T-helper 2 cell treated with Interferon-gamma antibody and Interleukin-4, amounts not matched to agents 100 ng/mL and 5 ng/mL, for 36 hours (primary cell): Measurements from ENCODE around the gene SESN1. TPM values are rescaled to one million over a fixed set of nuclear protein-coding genes. Genes with fewer than 3 reads are reported as not detected.

Source experiments
- intact Hi-C: fragments of 100-400 bp; cut with micrococcal nuclease; formaldehyde crosslinking; loops from one replicate; pipeline ENCODE4 v1.15.1; 2023
- total RNA-seq: library from RNA; stranded (reverse); gene quantifications from 2 replicates; pipeline ENCODE4 v1.2.3, GENCODE V29; 2022

The SESN1 gene
- total RNA-seq, 1 donor from 2014 or later = 14.4 TPM

DNA sequence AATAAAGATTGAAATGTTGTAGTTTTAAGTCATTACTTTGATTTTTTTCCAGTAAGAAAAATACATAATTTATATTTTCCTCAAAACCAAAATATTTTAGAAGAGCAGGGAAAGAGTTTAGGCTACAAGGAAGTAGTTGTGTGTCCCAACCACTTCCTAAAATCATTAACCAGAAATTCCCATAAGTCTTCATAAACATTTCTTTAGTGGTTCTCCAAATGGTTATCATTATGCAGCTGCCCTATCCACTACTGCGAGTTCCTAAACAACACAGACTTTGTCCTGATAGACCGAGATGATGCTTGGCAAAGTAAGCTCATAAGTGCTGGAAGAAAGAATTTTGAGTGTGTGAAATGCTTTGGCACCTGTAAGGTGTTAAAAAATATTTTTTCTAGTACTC is 152.8 kb downstream of the SESN1 start:
- intact Hi-C loops = loop anchor here (1.0 to 5.0 kb wide), 5 partner anchors 45 to 440 kb away; partner anchors contain the start of gene CD164

- intact Hi-C loops = loop anchor here (5.0 kb wide), 3 partner anchors 131 to 441 kb away; partner anchors contain the start of gene CD164
These were observed 153.4 kb downstream of the SESN1 start for GRCh38 chr6:108941281-108941680.

DNA sequence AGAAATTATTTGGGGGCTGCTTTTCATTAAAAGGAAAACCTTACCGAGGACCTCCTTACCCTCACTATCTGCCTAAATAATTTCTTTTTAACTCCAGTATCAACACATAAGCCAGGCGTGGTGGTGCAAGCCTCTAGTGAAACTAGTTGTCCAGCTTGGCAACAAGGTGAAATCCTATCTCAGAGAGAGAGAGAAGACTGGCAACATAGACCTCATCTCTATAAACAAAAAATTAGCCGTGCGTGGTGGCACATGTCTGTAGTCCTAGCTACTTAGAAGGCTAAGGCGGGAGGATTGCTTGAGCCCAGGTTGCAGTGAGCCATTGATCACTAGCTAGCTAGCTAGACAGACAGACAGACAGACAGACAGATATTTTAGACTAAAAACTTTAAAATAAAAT is 153.9 kb downstream of the SESN1 start:
- intact Hi-C loops = loop anchor here (5.0 kb wide), 3 partner anchors 132 to 442 kb away; partner anchors contain the start of gene CD164

- intact Hi-C loops = no loop called here
These were observed 157.5 kb downstream of the SESN1 start for GRCh38 chr6:108937170-108937569.

Other genes with a start within 250 kb of the SESN1 start
- 6.2 and 6.9 TPM in 2 replicates for gene ARMC2, start 246.4 kb downstream of the SESN1 start, total RNA-seq
- gene CEP57L1, start 661 bp upstream of the SESN1 start, total RNA-seq = 19.7 and 21.9 TPM in 2 replicates